Anterior cingulate cortex (tissue), 58 donors: ENCODE results near the gene ABHD2.
"Not testable (repeated sequence)": the region's sequence is repeated elsewhere in the genome, so short reads cannot be mapped to it uniquely, and the experiment has no call there.

Experiments used
- DNase-seq, 58 donors: peaks; one replicate each; lab custom pipeline; 2025; lab: John Stamatoyannopoulos, UW

ABHD2 gene

GRCh38 chr15:89136078-89136806 lies 48.0 kb downstream of the ABHD2 start:
- no peak for DNase-seq

GRCh38 chr15:89136818-89137772 lies 48.8 kb downstream of the ABHD2 start:
- no peak for DNase-seq

DNA sequence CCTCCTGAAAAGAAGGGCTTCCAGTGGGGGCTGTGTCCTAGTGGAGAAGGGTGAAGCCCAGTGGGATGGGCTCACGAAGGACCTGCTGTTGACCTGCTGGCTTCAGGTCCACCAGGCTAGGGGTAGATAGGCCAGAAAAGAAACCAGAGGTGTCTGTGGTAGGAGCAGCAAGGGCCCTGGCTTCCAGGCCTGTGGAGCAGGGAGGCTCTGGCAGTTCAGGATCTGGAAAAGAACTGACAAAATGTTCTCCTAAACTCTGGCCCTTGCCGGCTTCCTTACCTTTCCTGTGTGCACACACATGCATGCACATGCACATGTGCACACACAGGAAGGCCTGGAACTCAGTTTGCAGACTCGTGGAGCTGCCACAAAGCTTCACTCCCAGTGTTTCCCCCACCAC lies 49.7 kb downstream of the ABHD2 start:
- no peak for DNase-seq

GRCh38 chr15:89138999-89139612 lies 50.9 kb downstream of the ABHD2 start:
- DNase-seq: no peak

GRCh38 chr15:89139613-89140499 lies 51.6 kb downstream of the ABHD2 start:
- peak in 30 of 58 donors; percentile 17 to 55 (median 37) for DNase-seq

- DNase-seq: no peak
Observed at GRCh38 chr15:89140595-89140994, 52.3 kb downstream of the ABHD2 start.

- not testable (repeated sequence) for DNase-seq
Observed at GRCh38 chr15:89141159-89141558, 52.9 kb downstream of the ABHD2 start.

DNA sequence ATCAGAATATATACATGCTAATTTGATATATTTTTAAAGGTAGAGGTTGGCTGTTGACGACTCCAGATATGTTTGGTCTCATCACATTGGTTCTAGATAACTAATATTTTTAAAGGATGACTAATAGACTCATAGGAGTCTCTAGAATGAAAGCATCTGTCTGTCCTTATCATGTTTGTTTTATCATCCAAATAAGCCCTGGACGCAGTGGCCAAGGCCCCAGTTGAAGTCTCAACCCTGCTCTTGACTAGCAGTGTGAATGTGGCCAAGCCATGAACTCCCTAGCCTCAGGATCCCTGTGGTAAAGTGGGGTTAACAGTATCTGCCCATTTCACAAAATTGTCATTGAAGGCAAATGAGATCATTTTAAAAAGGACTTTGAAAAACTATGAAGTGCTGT lies 53.6 kb downstream of the ABHD2 start:
- DNase-seq: no peak

- no peak for DNase-seq
Observed at GRCh38 chr15:89142423-89142822, 54.2 kb downstream of the ABHD2 start.

- peak in 2 of 58 donors; percentile 32 to 53 for DNase-seq
Observed at GRCh38 chr15:89143503-89144162, 55.4 kb downstream of the ABHD2 start.

DNA sequence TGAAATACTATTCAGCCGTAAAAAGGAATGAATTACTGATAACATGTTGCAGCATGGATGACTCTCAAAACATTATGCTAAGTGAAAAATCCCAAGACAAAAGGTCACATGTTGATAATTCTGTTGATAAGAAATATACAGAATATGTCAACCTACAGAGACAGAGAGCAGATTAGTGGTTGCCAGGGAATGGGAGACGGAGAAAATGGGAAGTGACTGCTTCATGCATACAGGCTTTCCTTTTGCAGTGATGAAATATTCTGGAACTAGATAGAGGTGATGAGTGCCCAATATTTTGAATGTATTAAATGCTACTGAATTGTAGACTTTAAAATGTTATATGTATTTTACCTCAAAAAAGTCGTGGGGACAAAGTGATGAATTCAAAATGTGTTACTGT lies 56.2 kb downstream of the ABHD2 start:
- DNase-seq: no peak

GRCh38 chr15:89146366-89146765 lies 58.1 kb downstream of the ABHD2 start:
- no peak for DNase-seq

DNA sequence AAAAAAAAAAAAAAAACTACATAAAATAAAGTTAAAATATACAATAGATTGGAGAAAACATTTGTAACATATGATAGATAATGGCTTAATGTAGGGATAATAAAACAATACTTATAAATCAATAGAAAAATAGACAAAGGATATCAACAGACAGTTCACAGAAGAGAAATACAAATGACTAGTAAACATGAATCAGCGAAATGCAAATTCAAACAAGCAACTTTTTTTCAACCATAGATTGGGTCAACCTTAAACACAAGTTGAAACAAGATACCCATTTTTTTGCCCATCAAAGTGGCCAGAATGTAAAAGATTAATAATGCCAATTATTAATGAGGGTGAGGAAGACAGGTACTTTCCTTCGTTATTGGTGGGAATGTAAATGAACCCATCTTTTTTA lies 59.9 kb downstream of the ABHD2 start:
- DNase-seq: no peak

- DNase-seq: no peak
Observed at GRCh38 chr15:89149501-89150101, 61.3 kb downstream of the ABHD2 start.

DNA sequence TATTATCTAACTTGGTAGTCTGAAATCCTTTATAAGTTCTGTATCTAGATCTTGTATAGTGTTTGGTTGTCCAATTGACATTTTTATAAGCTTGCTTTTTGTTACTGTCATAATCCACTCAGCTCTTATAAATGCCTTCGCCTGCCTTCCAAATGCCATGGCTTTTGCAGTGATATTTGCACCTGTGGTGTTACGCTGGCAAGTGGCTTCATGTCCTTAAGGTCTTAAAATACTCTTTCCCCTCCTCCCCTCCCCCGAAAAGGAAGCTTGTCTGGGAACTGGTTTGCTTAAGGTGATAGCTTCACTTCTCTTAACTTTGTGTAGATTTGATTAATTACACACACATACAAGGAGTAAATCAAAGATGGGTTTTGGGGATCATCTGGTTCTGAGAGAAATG lies 62.0 kb downstream of the ABHD2 start:
- no peak for DNase-seq

GRCh38 chr15:89150762-89151664 lies 62.8 kb downstream of the ABHD2 start:
- DNase-seq: no peak

GRCh38 chr15:89155122-89155521 lies 66.9 kb downstream of the ABHD2 start:
- no peak for DNase-seq

DNA sequence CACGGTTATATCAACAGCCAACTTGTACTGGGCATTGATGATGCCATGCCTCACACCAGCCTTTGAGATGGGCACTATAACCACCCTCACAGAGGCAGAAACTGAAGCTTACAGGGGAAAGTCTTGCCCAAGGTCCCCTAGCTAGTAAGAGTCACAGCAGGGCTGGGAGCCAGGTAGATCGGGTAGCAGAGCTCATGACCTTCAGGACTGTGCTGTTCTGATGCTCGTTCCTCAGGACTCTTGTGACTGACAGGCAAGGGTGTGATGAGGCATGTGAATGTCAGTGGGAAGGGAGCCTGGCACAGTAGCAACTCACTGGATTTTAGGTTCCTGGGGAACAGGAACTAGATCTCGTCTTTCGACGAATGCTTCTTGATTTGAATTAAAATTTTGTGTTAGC lies 67.4 kb downstream of the ABHD2 start:
- no peak for DNase-seq
